ENCODE data around the gene MGAT4A.
"Not testable (repeated sequence)": the region's sequence is repeated elsewhere in the genome, so short reads cannot be mapped to it uniquely, and the experiment has no call there.

The MGAT4A gene

DNA sequence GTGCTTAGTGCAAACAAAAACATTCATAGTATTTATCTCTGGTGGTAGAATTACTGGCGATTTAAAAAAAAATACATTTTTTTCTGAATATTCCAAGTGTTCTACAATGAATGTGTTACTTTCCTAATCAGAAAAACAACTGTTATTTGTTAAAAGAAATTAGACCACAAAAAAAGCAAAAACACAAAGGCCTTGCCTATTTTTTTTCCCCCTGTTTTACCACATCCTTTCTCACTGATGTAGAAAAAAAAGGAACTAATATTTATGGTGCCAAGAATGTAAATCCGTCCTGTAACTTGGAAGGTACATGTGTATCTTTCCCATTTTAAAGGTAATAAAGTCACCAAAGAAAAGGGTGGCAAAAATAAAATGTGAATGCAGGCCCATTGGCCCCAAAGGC, 28.4 kb upstream of the MGAT4A start:
- no peak for FAIRE-seq

DNA sequence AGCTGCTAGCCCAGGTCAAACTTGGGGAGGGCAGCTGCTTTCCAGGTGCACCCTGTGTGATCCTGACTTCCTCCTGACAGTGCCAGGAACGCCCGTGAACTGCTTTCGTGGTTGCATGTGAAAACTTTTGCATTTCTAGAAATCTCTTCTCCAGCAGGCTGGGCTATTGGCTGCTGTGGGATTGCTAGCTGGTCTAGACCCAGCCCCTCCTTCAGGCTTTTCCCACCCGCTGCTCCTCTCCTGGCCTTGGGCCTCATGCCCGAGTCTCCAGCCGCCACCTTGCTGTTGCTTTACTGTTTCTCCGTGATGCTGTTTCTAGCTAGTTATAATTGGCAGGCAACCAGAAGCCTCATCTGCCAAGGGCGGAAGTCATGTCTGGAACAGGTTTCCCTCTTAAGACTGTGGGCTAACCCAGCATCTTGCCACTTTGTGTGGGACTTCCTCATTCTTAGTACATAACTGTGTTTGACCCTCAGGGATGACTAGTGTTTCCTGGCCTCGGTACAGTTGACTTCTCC, 27.0 kb upstream of the MGAT4A start:
- FAIRE-seq = no peak

- no peak for FAIRE-seq
Observed at GRCh38 chr2:98753801-98754200, 22.9 kb upstream of the MGAT4A start.

DNA sequence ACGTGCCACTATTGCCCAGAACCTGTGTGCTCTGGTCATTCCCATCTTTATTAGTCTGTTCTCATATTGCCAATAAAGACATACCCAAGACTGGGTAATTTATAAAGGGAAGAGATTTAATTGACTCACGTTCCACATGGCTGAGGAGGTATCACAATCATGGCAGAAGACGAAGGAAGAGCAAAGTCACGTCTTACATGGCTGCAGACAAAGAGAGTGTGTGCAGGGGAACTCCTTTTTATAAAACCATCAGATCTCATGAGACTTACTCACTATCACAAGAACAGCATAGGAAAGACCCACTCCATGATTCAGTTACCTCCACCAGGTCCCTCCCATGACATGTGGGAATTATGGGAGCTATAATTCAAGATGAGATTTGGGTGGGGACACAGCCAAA, 21.8 kb upstream of the MGAT4A start:
- not testable (repeated sequence) for FAIRE-seq

DNA sequence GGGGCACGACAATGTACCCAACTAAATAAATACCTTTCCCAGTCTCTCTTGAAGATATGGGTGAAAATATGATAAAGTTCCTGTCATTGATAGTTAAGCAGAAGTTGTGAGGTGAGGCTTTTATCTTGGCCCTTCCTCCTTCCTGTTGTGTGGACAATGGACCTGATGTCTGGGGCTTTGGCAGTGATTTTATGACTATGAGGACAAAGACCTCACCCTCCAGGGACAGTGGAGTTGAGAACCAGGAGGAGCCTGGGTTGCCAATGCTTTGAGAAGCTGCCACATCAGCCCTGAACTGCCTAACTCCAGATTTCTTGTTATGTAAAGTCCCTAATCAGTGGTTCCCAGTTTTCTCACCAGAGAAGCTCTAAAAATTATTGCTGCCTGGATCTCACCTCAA, 20.8 kb upstream of the MGAT4A start:
- FAIRE-seq = no peak

DNA sequence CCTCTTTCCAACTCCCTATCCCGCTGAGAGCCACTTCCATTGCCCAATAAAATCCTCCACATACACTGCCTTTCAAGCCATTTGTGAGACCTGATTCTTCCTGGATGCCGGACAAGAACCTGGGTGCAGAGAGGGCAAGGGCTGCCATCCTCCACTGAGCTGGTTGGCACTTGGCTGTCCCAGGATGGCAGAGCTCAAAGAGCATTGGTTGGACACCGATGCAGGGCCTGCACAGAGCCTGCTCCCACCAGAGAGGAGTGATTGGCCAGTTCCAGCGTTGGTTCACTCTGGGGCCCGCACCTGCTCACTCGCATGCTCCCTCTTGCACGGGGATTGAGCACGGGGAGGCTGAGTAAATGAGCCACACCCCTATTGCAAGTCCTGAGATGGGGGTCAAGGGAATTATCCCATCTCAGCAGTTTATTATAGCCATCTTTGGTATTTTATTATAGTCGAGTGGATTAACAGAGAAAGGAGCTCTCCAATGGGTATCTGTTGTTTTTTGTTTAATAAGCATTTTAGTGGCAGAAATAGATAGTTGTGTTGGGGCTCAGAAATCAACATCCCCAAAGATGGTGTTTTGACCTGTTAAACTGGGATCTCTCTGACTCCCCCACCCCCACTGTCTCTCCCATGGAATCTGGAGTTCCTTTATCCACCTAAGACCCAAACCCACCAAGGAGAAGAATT, 19.8 kb upstream of the MGAT4A start:
- no peak for FAIRE-seq

GRCh38 chr2:98749066-98749450, 18.1 kb upstream of the MGAT4A start:
- no peak for FAIRE-seq

DNA sequence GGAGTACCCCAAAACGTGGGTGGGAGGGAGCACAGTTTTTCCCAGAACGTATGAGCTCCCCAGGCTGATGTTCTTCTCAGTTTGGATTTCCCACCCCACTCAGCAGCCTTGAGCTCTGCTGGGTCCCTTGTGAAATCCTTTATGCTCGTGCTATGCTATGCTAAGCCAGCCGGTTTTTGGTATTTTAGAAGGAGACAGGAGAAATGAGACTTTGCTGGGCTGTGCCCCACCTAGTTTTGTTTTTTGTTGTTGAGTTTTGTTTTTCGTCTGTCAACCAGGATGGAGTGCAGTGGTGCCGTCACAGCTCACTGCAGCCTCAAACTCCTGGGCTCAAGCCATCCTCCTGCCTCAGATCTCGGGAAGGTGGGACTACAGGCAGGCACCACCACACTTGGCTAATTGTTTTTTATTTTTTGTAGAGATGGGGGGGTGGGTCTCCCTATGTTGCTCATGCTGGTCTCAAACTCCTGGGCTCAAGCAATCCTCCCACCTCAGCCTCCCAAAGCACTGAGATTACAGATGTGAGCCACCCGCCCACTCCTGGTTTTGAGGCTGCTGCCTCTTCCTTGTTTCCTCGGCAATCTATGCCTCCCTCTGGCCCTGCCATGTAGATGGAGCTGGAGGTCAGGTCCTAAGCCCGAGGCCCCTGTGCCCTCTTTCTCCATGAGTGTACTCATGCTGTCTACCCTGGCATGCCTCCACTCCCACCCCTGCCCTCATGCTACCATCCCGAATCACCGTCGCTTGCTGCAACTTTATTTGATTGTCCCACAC, 17.5 kb upstream of the MGAT4A start:
- no peak for FAIRE-seq

DNA sequence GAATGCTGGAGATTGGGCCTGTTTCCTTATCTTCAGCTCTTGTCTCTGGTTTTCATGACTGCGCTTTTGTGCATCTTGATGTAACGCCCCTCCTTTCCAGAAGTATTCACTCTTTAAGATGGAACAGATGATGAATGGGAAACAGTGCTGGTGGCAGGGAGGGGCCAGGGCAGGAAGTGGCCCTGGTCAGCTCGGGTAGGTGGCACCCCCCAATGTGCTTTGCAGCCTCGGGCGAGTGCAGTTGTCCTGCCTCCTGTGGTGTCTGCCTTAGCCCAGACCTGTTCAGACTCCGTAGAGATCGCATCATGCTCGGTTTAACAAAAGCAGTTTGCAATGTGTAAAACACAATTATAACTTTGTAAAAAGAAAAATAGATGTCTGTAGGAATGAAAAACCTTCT, 17.0 kb upstream of the MGAT4A start:
- FAIRE-seq = no peak

DNA sequence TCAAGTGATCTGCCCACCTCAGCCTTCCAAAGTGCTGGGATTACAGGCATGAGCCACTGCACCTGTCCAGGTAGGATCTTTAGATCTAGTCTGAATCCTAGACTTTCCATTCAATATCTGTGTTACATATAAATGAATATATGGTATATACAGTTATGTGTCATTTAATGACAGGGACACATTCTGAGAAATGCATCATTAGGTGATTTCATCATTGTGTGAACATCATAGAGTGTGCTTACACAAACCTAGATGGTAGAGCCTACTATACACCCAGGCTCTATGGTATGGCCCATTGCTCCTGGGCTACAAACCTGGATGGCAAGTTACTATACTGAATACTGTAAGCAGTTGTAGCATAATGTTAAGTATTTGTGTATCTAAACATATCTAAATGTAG, 15.5 kb upstream of the MGAT4A start:
- no peak for FAIRE-seq

DNA sequence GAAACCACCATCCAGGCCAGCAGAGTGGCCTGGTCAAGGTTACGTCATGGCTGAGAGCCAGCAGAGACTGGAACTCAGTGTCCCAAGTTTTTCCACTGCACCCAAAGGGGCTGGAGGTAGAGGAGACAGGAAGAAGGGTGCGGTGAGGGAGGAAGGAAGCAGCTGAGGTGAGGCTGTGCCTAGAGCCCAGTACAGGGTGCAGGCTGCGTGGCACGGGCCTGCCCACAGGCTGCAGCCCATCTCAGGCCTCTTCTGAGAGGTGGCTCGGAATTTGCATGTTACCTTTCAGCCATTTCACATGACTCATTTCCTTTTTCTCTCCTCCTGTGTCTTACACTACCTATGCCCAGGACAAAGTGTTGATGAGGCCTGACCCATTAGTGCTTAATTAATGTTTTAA, 13.7 kb upstream of the MGAT4A start:
- FAIRE-seq = no peak

DNA sequence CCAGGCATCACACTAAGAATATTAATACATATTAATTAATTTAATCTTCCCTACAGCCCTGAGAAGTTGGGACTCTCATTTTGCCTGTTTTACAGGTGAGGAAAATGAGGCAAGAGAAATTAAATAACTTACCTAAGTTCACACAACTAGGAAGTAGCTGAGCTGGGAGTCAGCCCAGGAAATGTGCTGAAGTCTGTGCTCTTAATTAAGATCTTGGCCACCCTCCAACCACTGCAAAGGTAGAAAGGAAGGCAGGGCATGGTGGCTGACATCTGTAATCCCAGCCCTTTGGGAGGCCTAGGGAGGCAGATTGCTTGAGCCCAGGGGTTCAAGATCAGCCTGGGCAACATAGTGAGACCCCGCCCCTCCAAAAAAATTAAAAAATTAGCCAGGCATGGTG, 12.9 kb upstream of the MGAT4A start:
- no peak for FAIRE-seq

- no peak for FAIRE-seq
Observed at GRCh38 chr2:98739020-98739419, 8.1 kb upstream of the MGAT4A start.

- FAIRE-seq = no peak
Observed at GRCh38 chr2:98738304-98738703, 7.4 kb upstream of the MGAT4A start.

DNA sequence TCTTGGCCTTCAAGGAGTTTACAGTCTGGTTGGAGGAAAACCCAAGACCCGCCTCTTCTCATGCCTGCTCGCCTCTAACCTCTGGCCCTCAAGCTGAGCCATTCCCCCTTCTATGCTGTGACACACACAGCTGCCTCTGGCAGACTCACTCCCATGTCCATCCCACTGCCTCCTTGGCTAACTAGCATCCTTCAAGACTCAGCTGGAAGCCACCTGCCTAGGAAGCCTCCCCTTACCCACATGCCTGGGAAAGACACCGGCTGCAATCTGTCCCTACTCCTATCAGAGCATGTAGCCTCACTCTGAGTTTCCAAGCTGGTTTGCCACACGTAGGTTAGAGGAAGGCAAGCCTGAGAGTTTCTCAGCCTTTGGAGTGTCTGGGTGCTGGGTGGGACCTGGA, 6.9 kb upstream of the MGAT4A start:
- no peak for FAIRE-seq

- no peak for FAIRE-seq
Observed at GRCh38 chr2:98736464-98736889, 5.5 kb upstream of the MGAT4A start.

DNA sequence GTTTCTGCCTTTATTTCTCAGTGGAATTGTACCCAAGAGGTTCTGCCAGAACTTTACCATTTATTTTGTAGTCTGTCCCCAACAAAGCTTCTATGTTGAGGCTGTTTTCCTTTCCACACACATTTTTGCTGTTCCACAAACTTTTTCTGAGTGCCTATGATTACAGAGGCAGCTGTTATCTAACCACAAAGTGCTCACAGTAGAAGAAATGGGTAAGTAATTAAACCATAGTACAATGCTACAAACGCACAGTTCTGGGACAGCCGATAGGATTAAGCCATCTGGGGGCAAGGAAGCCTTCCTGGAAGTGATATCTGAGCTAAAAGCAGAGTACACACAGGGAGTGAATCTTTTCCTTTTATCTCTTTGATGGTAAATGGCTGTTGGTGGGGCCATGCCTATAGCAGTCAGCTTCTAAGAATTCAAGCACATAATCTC, 3.9 kb upstream of the MGAT4A start:
- FAIRE-seq = no peak

DNA sequence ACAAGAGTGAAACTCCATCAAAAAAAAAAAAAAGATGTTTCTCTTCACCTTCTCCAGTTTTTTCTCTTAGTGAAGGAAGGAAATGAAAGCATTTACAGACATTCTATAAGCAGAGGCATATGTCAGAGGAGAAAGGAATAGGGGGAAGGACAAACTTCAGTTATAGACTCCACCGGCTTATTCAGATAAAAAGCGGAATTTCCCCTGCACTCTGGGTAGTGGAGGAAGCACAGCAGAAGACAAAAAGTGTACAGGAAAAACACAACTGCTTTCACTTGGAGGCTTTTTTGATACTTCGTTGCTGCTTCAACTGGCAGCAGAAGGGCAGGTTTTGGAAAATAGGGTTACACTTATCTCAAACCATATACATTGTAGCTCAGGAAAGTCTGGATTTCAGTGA, 3.2 kb upstream of the MGAT4A start:
- FAIRE-seq = no peak

- FAIRE-seq = no peak
Observed at GRCh38 chr2:98732430-98733051, 1.6 kb upstream of the MGAT4A start.

- FAIRE-seq = no peak
Observed at GRCh38 chr2:98731894-98732349, 990 bp upstream of the MGAT4A start.

DNA sequence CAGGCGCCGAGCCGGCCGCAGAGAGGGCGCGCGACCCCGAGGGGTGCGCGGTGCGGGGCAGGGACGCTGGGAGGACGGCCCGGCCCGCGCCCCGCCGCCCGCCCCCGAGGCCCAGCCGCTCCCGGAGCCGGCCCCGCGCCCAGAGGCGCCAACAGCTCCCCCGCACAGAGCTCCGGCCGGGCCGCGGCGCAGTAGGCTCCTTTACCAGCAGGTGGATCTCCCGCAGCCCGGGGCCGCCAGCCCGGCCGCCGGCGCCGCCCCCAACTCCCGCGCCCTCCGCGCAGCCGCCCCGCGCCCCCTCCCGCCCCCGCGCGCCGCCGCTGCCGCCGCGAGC, 258 bp downstream of the MGAT4A start:
- no peak for FAIRE-seq

DNA sequence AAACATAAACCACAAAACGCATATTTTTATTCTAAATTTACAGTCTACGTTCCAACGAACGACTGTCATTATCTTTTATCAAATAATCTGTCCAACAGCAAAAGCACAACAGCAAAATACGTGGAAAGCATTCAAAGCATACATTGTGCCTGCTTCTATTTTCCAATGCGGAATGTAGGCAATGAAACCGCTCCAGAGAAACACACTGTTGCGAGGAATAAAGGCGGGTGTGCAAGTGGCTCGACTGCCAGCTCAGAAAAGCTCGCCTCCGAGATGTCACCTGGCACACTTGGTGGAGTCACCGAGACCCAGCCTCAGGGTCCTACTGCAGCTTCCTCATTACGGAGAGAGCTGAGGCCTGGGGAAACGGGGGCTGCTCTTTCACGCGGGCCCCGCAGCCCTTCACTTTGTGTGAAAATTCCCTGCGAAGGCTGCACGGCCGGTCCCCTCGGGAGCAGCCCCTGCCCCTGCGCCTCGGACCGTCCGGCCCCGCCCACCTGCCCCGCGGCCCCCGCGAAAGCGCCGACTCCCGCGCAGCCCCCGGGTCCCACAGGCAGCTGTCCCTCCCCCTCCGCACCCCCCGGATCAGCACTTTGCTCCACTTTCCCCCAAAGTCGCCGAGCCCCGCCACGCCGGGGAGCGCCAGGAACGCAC, 752 bp downstream of the MGAT4A start:
- FAIRE-seq = no peak

DNA sequence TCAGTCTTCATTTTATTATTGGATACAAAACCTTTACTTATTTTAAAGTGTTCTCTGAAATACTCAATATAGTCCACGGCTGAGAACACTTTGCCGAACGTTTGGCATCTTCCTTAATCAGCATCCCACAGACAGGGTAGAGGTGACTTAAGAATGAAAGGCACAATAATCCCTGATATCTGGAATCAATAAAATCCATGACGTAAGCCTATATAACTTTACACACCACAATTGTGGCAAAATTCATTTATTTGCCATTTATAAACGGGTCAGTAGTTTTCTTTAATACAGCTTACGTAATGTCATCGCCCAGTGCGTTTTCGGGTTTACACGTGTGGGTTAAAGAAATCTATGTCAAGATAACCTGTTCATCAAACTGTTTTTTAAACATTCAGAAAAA, 1.3 kb downstream of the MGAT4A start:
- FAIRE-seq = no peak
